Smooth muscle cell (in vitro differentiated cells): ENCODE results near the gene PIP5K1C. TPM values are rescaled to one million over a fixed set of nuclear protein-coding genes. Genes with fewer than 3 reads are reported as not detected.
"Not testable (repeated sequence)": the region's sequence is repeated elsewhere in the genome, so short reads cannot be mapped to it uniquely, and the experiment has no call there.

Experiments
- DNase-seq: peaks from one replicate; lab custom pipeline; 2025; ENCODE audit not compliant: unreplicated experiment; lab: John Stamatoyannopoulos, UW
- H2AFZ ChIP-seq: fragments of 200-600 bp; sonication (generic); 2 replicates; pipeline ENCODE4 v1.6.0; 2016; ENCODE audit warnings: antibody characterized with exemption, low read depth, mild to moderate bottlenecking
- H3F3A ChIP-seq: fragments of 200-600 bp; sonication (generic); 2 replicates; pipeline ENCODE4 v1.6.0; 2017; ENCODE audit warnings: antibody characterized with exemption, low read depth
- H3K27ac ChIP-seq: fragments of 200-600 bp; sonication (generic); 2 replicates; pipeline ENCODE4 v1.5.1; 2016; ENCODE audit warnings: low read depth, mild to moderate bottlenecking
- H3K27me3 ChIP-seq: fragments of 200-600 bp; sonication (generic); 2 replicates; pipeline ENCODE4 v1.6.1; 2016; ENCODE audit warnings: low read depth, mild to moderate bottlenecking
- H3K36me3 ChIP-seq: fragments of 200-600 bp; sonication (generic); 2 replicates; pipeline ENCODE4 v1.5.1; 2016; ENCODE audit warnings: low read depth
- H3K4me1 ChIP-seq: fragments of 200-600 bp; sonication (generic); 2 replicates; pipeline ENCODE4 v1.5.1; 2016; ENCODE audit warnings: low read depth
- H3K4me2 ChIP-seq: fragments of 200-600 bp; sonication (generic); 2 replicates; pipeline ENCODE4 v1.6.0; 2016; ENCODE audit warnings: mild to moderate bottlenecking
- H3K4me3 ChIP-seq: fragments of 200-600 bp; sonication (generic); 2 replicates; pipeline ENCODE4 v1.5.1; 2016; ENCODE audit warnings: mild to moderate bottlenecking
- H3K79me2 ChIP-seq: fragments of 200-600 bp; sonication (generic); 2 replicates; pipeline ENCODE4 v1.6.0; 2016; ENCODE audit warnings: low read depth, mild to moderate bottlenecking
- H3K9ac ChIP-seq: fragments of 200-600 bp; sonication (generic); 2 replicates; pipeline ENCODE4 v1.6.0; 2016; ENCODE audit warnings: low read depth
- H3K9me3 ChIP-seq: fragments of 200-600 bp; sonication (generic); replicated peaks from 2 replicates; pipeline ENCODE4 v1.5.1; 2016; ENCODE audit warnings: low read depth
- H4K20me1 ChIP-seq: fragments of 200-600 bp; sonication (generic); 2 replicates; pipeline ENCODE4 v1.6.0; 2016; ENCODE audit warnings: low read depth
- WGBS: methylation state at CpG from one replicate; pipeline ENCODE4 v1.1.7; 2016; ENCODE audit warnings: low lambda C conversion rate; 5-methylcytosine and 5-hydroxymethylcytosine counted together
- polyA plus RNA-seq: library from polyadenylated mRNA; unstranded; fragments of >200 nt; fragmentation: Nextera tagmentation; extraction: Ambion mirVana; gene quantifications from 2 replicates; pipeline ENCODE4 v1.2.1, GENCODE V29; 2016
- total RNA-seq: library from RNA; depleted of rRNA; stranded (reverse); fragments of >200 nt; gene quantifications from 2 replicates; pipeline ENCODE4 v1.2.3, GENCODE V29; 2014
- TF ChIP-seq, protein P1 (sequence below): fragments of 200-600 bp; sonication (generic); IDR thresholded peaks from 2 replicates; pipeline ENCODE4 v1.5.1; 2017; ENCODE audit warnings: borderline replicate concordance, mild to moderate bottlenecking, antibody characterized with exemption; ENCODE audit not compliant: insufficient read depth, poor library complexity, severe bottlenecking

PIP5K1C gene
- total and polyA plus RNA-seq, 2 experiments from 2014 or later = 13.2 to 27.2 TPM

DNA sequence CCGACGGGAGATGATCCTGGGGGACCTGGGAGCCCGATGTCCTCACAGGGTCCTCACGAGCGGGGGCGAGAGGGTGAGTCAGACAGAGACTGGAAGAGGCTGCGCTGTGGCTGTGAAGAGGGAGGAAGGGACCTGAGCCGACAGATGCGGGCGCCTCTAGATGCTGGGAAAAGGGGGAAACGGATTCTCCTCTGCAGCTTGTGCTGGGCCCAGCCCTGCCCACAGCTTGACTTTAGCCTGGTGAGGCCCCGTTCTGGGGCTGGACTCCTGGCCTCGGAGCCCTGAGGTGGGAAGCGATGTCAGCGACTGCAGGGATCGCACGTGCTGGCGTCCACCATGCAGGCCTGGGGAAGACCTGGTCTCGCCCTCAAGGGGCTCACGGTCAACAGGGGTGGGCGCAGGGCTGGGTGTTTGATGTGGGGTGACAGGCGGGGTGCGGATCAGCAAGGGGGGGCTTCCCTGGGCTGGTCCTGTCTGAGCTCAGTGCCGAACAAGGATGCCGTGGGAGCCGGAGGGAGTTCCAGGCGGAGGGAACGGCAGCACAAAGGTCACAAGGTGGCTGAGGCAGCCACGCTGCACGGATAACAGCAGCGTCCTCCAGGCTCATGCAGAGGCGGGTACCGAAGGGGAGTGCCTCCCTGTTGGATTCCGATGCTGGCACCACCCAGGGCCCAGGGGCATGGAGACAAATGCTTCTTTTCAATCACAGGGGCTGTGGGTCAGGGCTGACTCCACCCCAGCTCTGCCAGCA, 31.8 kb downstream of the PIP5K1C start:
- TF ChIP-seq, protein P1, sequence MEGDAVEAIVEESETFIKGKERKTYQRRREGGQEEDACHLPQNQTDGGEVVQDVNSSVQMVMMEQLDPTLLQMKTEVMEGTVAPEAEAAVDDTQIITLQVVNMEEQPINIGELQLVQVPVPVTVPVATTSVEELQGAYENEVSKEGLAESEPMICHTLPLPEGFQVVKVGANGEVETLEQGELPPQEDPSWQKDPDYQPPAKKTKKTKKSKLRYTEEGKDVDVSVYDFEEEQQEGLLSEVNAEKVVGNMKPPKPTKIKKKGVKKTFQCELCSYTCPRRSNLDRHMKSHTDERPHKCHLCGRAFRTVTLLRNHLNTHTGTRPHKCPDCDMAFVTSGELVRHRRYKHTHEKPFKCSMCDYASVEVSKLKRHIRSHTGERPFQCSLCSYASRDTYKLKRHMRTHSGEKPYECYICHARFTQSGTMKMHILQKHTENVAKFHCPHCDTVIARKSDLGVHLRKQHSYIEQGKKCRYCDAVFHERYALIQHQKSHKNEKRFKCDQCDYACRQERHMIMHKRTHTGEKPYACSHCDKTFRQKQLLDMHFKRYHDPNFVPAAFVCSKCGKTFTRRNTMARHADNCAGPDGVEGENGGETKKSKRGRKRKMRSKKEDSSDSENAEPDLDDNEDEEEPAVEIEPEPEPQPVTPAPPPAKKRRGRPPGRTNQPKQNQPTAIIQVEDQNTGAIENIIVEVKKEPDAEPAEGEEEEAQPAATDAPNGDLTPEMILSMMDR = no peak
- Histone ChIP-seq H3K79me2 (peaks cover 17% of the 10 kb centered on the region), H3K4me3 (no peak overlapping the region), H3K4me2 (peak overlapping the region; percentile 37), H3K4me1 (peaks cover 15% of the 10 kb centered on the region), H3K9me3 (no peaks in the 10 kb centered on the region), H3K36me3 (no peaks in the 10 kb centered on the region), H2AFZ (no peak overlapping the region), H3F3A (no peaks in the 10 kb centered on the region), H3K27me3 (no peaks in the 10 kb centered on the region), H4K20me1 (peaks cover 33% of the 10 kb centered on the region), H3K27ac (peak overlapping the region; percentile 96), H3K9ac (no peak overlapping the region)
- DNase-seq = peak; percentile 8
- WGBS = 65% methylated on average over 32 of the region's 34 CpGs

DNA sequence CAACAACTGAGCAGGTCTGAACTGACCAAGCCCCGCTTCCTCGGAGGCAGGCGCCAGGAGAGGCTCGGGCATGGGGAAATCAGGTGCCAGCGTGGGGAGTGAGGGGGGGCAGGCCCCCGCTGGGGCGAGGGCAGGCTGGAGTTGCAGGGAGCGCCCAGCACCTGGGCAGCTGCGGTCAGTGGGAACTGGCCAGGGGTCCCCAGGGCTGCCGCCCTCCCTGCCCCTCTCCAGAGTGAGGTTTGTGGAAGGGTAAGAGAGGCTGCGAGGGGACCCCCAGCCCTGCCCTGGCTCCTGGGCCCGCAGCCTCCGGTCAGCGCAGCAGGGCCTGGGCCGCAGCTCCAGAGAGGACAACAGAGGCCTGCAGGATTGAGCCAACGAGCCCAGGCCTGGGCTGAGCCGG, 32.5 kb downstream of the PIP5K1C start:
- H3K4me2 ChIP-seq = no peak overlapping the region
- H2AFZ ChIP-seq = no peak overlapping the region
- 86% methylated on average over 14 of the region's 17 CpGs for WGBS
- H3K79me2 ChIP-seq = peaks cover 14% of the 10 kb centered on the region
- TF ChIP-seq, protein P1 = no peak
- H3K9me3 ChIP-seq = no peaks in the 10 kb centered on the region
- H4K20me1 ChIP-seq = peaks cover 29% of the 10 kb centered on the region
- no peak overlapping the region for H3K9ac ChIP-seq
- no peak overlapping the region for H3K4me3 ChIP-seq
- no peaks in the 10 kb centered on the region for H3K27me3 ChIP-seq
- H3K4me1 ChIP-seq = peaks cover 15% of the 10 kb centered on the region
- no peak for DNase-seq
- no peaks in the 10 kb centered on the region for H3K36me3 ChIP-seq
- peak overlapping the region; percentile 96 for H3K27ac ChIP-seq
- H3F3A ChIP-seq = no peaks in the 10 kb centered on the region

- DNase-seq = no peak
- Histone ChIP-seq H3K36me3 (no peaks in the 10 kb centered on the region), H3K79me2 (peaks cover 8% of the 10 kb centered on the region), H3K27me3 (no peaks in the 10 kb centered on the region), H3K4me1 (peaks cover 15% of the 10 kb centered on the region), H3K4me2 (no peak overlapping the region), H4K20me1 (peaks cover 29% of the 10 kb centered on the region), H3K9me3 (no peaks in the 10 kb centered on the region), H3F3A (no peaks in the 10 kb centered on the region), H3K27ac (peak overlapping the region; percentile 96), H3K4me3 (no peak overlapping the region), H2AFZ (no peak overlapping the region), H3K9ac (no peak overlapping the region)
- TF ChIP-seq, protein P1 = no peak
- 96% methylated on average over 18 of the region's 18 CpGs for WGBS
Observed at GRCh38 chr19:3667037-3667638, 33.1 kb downstream of the PIP5K1C start.

DNA sequence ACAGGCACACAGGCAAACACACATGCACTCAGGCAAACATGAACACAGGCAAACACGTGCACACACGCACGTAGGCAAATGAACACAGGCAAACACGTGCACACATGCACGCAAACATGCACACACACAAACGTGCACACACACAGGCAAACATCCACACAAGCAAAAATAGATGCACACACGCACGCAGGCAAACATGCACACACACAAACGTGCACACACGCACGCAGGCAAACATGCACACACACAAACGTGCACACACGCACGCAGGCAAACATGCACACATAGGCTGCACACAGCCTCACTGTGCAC, 33.8 kb downstream of the PIP5K1C start:
- H3K9me3 ChIP-seq, H3K36me3 ChIP-seq, H3K27me3 ChIP-seq, H3F3A ChIP-seq, H3K4me3 ChIP-seq, H3K27ac ChIP-seq, H3K9ac ChIP-seq, H3K4me2 ChIP-seq, H2AFZ ChIP-seq, H3K79me2 ChIP-seq, DNase-seq: not testable (repeated sequence)
- WGBS = 95% methylated on average over 14 of the region's 14 CpGs
- H4K20me1 ChIP-seq = peaks cover 26% of the 10 kb centered on the region
- H3K4me1 ChIP-seq = peaks cover 13% of the 10 kb centered on the region
